HG03521 (cell line): ENCODE data around the gene SLAMF8.

Experiments
- ATAC-seq: cut with Tn5 transposase; IDR thresholded peaks from one replicate; pipeline ENCODE4 v1.9.1; 2021; ENCODE audit warnings: mild to moderate bottlenecking, moderate library complexity; ENCODE audit not compliant: unreplicated experiment

The SLAMF8 gene

GRCh38 chr1:159817276-159818041 is 9.2 kb upstream of the SLAMF8 start:
- ATAC-seq: no peak

GRCh38 chr1:159821171-159821867 is 5.4 kb upstream of the SLAMF8 start:
- ATAC-seq: no peak

DNA sequence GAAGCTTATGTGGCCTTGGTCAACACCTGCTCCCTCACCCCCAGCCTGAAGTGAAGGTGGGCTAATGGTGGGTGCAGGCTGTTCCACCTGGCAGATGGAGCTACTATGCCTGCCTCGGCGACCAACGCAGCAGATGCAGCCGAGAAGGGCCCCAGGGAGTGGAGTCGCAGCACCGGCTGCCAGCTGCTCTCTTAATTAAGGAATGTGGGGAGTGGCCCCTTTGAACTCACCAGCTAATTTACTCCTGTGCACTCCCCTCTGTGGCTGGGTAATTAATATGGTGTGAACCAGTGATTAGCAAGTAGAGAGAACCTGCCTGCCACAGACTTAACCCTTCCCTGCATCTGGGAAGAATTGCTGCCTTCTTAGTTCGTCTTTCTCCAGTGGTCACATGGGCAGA is 3.3 kb upstream of the SLAMF8 start:
- no peak for ATAC-seq

DNA sequence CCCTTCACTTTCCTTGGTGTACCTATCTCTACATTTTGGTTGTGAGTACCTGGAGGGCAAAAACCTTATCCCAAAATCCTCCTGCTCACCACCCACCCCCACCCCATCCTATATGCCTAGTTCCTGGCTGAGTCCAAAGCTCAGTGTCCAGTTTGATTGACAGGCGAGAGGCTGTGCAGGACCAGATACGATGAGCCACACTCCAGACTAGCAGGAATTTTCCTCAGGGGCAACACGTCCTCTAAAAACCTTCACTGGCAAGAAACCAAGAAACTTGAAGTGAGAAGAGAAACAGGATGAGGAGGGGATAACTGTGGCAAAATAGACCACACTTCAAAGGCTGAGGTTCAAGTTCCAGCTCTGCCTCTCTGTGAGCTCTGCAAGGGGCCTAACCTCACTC is 1.1 kb upstream of the SLAMF8 start:
- ATAC-seq: no peak

DNA sequence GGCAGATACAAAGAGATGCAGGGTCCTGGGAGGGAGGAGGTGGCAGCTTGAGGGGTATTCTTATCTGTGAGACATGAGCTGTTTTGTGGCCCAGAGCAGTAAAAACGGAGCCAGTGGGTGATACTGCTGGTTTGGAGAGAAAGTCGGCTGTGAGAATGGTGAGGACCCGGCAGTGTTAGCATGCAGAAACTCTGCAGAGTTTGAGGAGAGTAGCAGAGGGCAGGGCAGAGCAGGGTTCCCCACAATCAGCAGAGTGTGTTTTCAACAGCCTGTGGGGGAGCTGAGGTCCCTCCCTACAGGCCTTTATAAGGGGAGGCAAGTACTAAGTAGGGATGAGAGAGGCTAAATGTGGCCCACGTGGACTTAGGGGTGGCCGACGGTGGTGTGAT is 423 bp downstream of the SLAMF8 start:
- no peak for ATAC-seq

GRCh38 chr1:159827549-159827948 is 876 bp downstream of the SLAMF8 start:
- no peak for ATAC-seq

- no peak for ATAC-seq
Observed at GRCh38 chr1:159828176-159828575, 1.5 kb downstream of the SLAMF8 start.

- ATAC-seq: no peak
Observed at GRCh38 chr1:159828581-159829272, 2.1 kb downstream of the SLAMF8 start.

- peak; percentile 72 for ATAC-seq
Observed at GRCh38 chr1:159829273-159829634, 2.6 kb downstream of the SLAMF8 start.

- no peak for ATAC-seq
Observed at GRCh38 chr1:159829822-159830465, 3.3 kb downstream of the SLAMF8 start.

DNA sequence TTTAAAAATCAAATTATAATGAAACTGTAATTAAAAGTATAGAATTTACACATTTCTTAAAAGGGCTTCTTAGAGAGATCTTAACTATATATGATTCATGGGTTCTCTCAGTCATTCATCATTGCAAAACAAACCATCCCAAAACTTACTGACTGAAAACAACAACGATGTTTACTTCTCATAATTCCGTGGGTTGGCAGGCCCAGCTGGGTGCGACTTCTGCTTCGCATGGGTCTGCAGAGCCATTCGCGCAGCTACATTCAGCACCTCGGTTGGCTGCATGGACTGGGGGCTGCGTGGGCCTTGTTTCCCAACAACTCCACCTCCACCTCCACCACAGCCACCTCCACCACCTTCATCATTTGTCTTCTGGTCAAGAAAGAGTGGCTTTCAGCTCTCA is 4.0 kb downstream of the SLAMF8 start:
- no peak for ATAC-seq

DNA sequence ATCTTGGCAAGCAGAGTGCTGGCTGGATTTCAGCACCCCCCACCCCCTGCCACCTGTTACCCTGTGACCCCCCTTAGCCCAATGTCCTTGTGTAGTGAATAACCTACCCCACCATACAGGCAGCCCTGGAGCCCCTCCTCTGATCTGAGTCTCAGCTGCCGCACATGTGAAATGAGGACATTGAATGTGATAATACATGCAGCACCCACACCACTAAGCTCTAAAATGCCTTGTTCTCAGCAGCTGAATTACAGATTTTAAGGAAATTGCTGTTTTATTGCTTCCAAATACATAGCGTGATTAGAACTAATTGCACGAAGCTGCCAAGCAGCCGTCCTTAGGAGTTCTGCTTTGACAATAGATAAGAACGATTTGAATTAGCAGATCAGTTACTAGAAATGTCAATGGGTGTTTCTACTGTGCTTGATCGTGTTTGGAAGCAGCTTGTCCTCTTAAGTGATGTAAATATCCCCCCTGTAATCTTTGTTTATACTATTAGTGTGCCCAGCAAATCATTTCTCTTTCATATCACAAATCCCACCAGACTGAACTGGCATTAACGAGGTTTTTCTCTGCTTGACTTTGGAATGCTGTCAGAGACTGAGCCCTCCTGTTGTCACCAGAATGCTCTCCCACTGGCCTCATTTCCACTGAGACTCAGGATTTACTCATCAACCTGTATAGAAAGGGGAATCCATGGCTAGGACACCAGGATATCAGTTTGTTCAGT is 4.9 kb downstream of the SLAMF8 start:
- no peak for ATAC-seq

DNA sequence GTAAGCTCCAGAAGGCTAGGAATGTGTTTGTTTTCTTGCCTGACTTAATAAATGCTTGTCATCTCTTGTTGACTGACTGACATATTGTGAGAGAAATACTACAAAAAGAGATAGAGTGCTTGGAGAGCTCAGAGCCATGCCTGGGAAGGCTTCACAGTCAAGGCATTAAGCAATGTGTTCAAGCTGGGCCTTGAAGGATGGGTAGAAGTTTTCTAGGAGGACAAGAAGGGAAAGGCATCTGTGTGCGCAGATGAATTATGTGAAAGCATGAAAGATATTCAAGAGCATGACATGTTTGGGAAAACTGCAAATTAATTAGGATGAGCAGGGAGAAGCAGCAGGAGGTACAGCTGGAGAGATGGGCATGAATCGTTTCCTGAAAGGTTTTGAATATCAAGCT is 5.6 kb downstream of the SLAMF8 start:
- no peak for ATAC-seq

- no peak for ATAC-seq
Observed at GRCh38 chr1:159835356-159835755, 8.7 kb downstream of the SLAMF8 start.

DNA sequence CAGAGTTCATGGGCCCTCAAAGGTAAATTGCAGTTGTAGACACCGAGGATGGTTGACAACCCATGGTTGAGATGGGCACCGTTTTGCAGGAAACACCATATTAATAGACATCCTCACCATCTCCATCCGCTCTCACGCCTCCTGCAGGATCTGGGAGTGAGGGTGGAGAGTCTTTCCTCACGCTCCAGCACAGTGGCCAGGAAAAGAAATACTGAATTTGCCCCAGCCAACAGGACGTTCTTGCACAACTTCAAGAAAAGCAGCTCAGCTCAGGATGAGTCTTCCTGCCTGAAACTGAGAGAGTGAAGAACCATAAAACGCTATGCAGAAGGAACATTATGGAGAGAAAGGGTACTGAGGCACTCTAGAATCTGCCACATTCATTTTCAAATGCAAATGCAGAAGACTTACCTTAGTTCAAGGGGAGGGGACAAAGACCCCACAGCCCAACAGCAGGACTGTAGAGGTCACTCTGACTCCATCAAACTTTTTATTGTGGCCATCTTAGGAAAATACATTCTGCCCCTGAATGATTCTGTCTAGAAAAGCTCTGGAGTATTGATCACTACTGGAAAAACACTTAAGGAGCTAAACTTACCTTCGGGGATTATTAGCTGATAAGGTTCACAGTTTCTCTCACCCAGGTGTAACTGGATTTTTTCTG is 9.3 kb downstream of the SLAMF8 start:
- ATAC-seq: no peak

GRCh38 chr1:159838715-159839114 is 12.0 kb downstream of the SLAMF8 start:
- peak; percentile 39 for ATAC-seq

- ATAC-seq: peak; percentile 75
Observed at GRCh38 chr1:159839116-159839849, 12.6 kb downstream of the SLAMF8 start.

- no peak for ATAC-seq
Observed at GRCh38 chr1:159841749-159842148, 15.1 kb downstream of the SLAMF8 start.

- no peak for ATAC-seq
Observed at GRCh38 chr1:159843459-159843858, 16.8 kb downstream of the SLAMF8 start.
